Stimulated activated CD8-positive, alpha-beta memory T cell treated with anti-CD3 and anti-CD28 coated beads, Interleukin-7, amount 100 ng/mL, for 1 hour (primary cell): Measurements from ENCODE around the gene TLR9.

ENCODE experiments used
- DNase-seq, 2 donors: peaks; one replicate each; pipeline ENCODE4 v3.0.0-alpha.2; 2020; ENCODE audit warnings: low read depth in 2 of 2

The TLR9 gene

GRCh38 chr3:52247409-52248164 is 22.1 kb upstream of the TLR9 start:
- no peak for DNase-seq

GRCh38 chr3:52246728-52247408 is 21.4 kb upstream of the TLR9 start:
- DNase-seq = no peak

- DNase-seq = no peak
Observed at GRCh38 chr3:52246264-52246620, 20.8 kb upstream of the TLR9 start.

GRCh38 chr3:52245322-52246263 is 20.1 kb upstream of the TLR9 start, which contains the start of gene PPM1M:
Gene PPM1M (plus strand): TSS chr3:52245759. CDS start chr3:52245825, 66 bp downstream.
- no peak for DNase-seq

GRCh38 chr3:52243791-52244628 is 18.6 kb upstream of the TLR9 start:
- no peak for DNase-seq

GRCh38 chr3:52242039-52242438 is 16.6 kb upstream of the TLR9 start:
- no peak for DNase-seq

GRCh38 chr3:52240886-52241370 is 15.5 kb upstream of the TLR9 start:
- DNase-seq = no peak

GRCh38 chr3:52240059-52240885 is 14.8 kb upstream of the TLR9 start:
- DNase-seq = no peak

- DNase-seq = peak; percentile 66 to 69
Observed at GRCh38 chr3:52238761-52239701, 13.6 kb upstream of the TLR9 start, which contains the start of gene TWF2. Gene TWF2 (minus strand): TSS chr3:52239158. CDS start chr3:52239016, 142 bp downstream.

GRCh38 chr3:52238193-52238760 is 12.8 kb upstream of the TLR9 start:
- no peak for DNase-seq

GRCh38 chr3:52237657-52238172 is 12.3 kb upstream of the TLR9 start:
- no peak for DNase-seq

GRCh38 chr3:52237006-52237656 is 11.7 kb upstream of the TLR9 start:
- DNase-seq = no peak

GRCh38 chr3:52236424-52236886 is 11.0 kb upstream of the TLR9 start:
- no peak for DNase-seq

- DNase-seq = no peak
Observed at GRCh38 chr3:52234516-52235447, 9.3 kb upstream of the TLR9 start.

- DNase-seq = no peak
Observed at GRCh38 chr3:52233968-52234367, 8.5 kb upstream of the TLR9 start.

- no peak for DNase-seq
Observed at GRCh38 chr3:52233108-52233591, 7.7 kb upstream of the TLR9 start.
